Stomach (tissue), 9 donors: ENCODE data around the gene UHRF2. TPM values are rescaled to one million over a fixed set of nuclear protein-coding genes. Genes with fewer than 3 reads are reported as not detected.

Experiments
- DNase-seq, 2 donors: peaks; one replicate each; pipeline versions ENCODE4 v3.0.0 to v3.0.0-alpha.2; 2013 to 2019
- H3K27ac ChIP-seq, 5 donors: fragments of 200-600 bp in 4 of 5; sonication (generic) in 4 of 5; one replicate each; pipeline ENCODE4 v1.5.1; 2013 to 2019; ENCODE audit warnings: mild to moderate bottlenecking in 1 of 5, moderate library complexity in 1 of 5
- H3K27me3 ChIP-seq, 3 donors: fragments of 200-600 bp; sonication (generic); one replicate each; pipeline ENCODE4 v1.5.1; 2017 to 2019; ENCODE audit warnings: mixed run types in 1 of 3
- H3K36me3 ChIP-seq, 4 donors: fragments of 200-600 bp; sonication (generic); 1 replicate in 3 of 4; 2 replicates in 1 of 4; pipeline ENCODE4 v1.5.1; 2016 to 2019
- H3K4me1 ChIP-seq, 4 donors: fragments of 200-600 bp; sonication (generic); one replicate each; pipeline ENCODE4 v1.5.1; 2016 to 2019
- H3K4me3 ChIP-seq, 4 donors: fragments of 200-600 bp; sonication (generic) in 3 of 4; one replicate each; pipeline ENCODE4 v1.5.1; 2016 to 2019; ENCODE audit warnings: mild to moderate bottlenecking in 1 of 4
- H3K9me3 ChIP-seq, 4 donors: fragments of 200-600 bp; sonication (generic); one replicate each; pipeline ENCODE4 v1.5.1; 2016 to 2019
- CTCF ChIP-seq, 7 experiments: fragments of 450-650 bp in 4 of 7; fragments of 200-600 bp in 3 of 7; sonication (generic) in 3 of 7; IDR thresholded peaks; one replicate each; pipeline ENCODE4 v1.5.1; 2016 to 2019; ENCODE audit warnings: antibody characterized with exemption in 7 of 7, control low read depth in 2 of 7, mild to moderate bottlenecking in 1 of 7
- EP300 ChIP-seq: sonication (generic); formaldehyde crosslinking; IDR thresholded peaks from one replicate; pipeline ENCODE4 v1.6.1; 2017; ENCODE audit warnings: antibody characterized with exemption
- POLR2A ChIP-seq, 4 donors: fragments of 450-650 bp; IDR thresholded peaks; one replicate each; pipeline ENCODE4 v1.6.1; 2016; ENCODE audit warnings: antibody characterized with exemption in 4 of 4, control low read depth in 2 of 4, mild to moderate bottlenecking in 1 of 4, moderate library complexity in 1 of 4
- POLR2AphosphoS5 ChIP-seq, 3 donors: sonication (generic); formaldehyde crosslinking; IDR thresholded peaks; one replicate each; pipeline ENCODE4 v1.6.1; 2016; ENCODE audit warnings: antibody characterized with exemption in 3 of 3
- WGBS, 5 donors: extraction: QIAGEN DNeasy Blood & Tissue Kit in 3 of 5; methylation state at CpG; one replicate each; pipeline versions ENCODE4 v1.1.5 to v1.1.7; 2013 to 2018; 5-methylcytosine and 5-hydroxymethylcytosine counted together
- intact Hi-C: fragments of 100-400 bp; cut with DNase I; formaldehyde crosslinking; loops from one replicate; pipeline ENCODE4 v1.15.1; 2023; ENCODE audit warnings: low total_unique reads
- polyA plus RNA-seq, 3 donors: library from polyadenylated mRNA; stranded (reverse); fragments of 200-250 nt; gene quantifications; one replicate each; pipeline ENCODE4 v1.2.3, GENCODE V29; 2013
- total RNA-seq, 5 donors: library from RNA; depleted of rRNA; stranded (reverse); fragments of >200 nt; gene quantifications; one replicate each; pipeline versions ENCODE4 v1.1.0 to v1.2.3, GENCODE V29; 2014 to 2016
- donor health status: healthy with polysubstance abuse.
- donor health status: Bipolar disorder and iron deficiency.
- donor health status: healthy.

Gene UHRF2
- total and polyA plus RNA-seq, 8 donors: 9.4 to 114 (median 49.3) TPM

GRCh38 chr9:6418764-6419163 lies 5.8 kb downstream of the UHRF2 start:
- intact Hi-C loops: no loop called here
- H3K4me3 ChIP-seq: no peak overlapping the region
- TF ChIP-seq CTCF (IDR thresholded peaks at IDR 0.05): no peak
- TF ChIP-seq POLR2A (IDR thresholded peaks at IDR 0.05): no peak
- TF ChIP-seq POLR2AphosphoS5 (IDR thresholded peaks at IDR 0.05): no peak
- TF ChIP-seq EP300: no peak
- H3K36me3 ChIP-seq: peaks cover 0 to 14% (median 10%) of the 10 kb centered on the region in 4 donors
- no peak overlapping the region for H3K27ac ChIP-seq
- H3K4me1 ChIP-seq: peaks cover 17 to 76% (median 48%) of the 10 kb centered on the region in 4 donors
- WGBS, 5 donors: 78 to 90% (median 84%) methylated on average over 3 of the region's 3 CpGs
- no peaks in the 10 kb centered on the region for H3K9me3 ChIP-seq
- no peaks in the 10 kb centered on the region for H3K27me3 ChIP-seq
- no peak for DNase-seq

- Histone ChIP-seq H3K27ac (no peak overlapping the region), H3K36me3 (peaks cover 0 to 17% (median 13%) of the 10 kb centered on the region in 4 donors), H3K9me3 (no peaks in the 10 kb centered on the region), H3K27me3 (no peaks in the 10 kb centered on the region), H3K4me1 (peaks cover 0 to 68% (median 32%) of the 10 kb centered on the region in 4 donors), H3K4me3 (no peak overlapping the region)
- intact Hi-C loops: no loop called here
- no peak for DNase-seq
- no peak for TF ChIP-seq POLR2AphosphoS5 (IDR thresholded peaks at IDR 0.05)
- TF ChIP-seq POLR2A (IDR thresholded peaks at IDR 0.05): no peak
- WGBS, 5 donors: 41 to 54% (median 48%) methylated on average over 1 of the region's 1 CpG
Observed at GRCh38 chr9:6424940-6425339, 11.9 kb downstream of the UHRF2 start.

- WGBS, 5 donors: 74 to 84% (median 77%) methylated on average over 2 of the region's 2 CpGs
- Histone ChIP-seq H3K27ac (no peak overlapping the region), H3K36me3 (peaks cover 0 to 17% (median 13%) of the 10 kb centered on the region in 4 donors), H3K27me3 (no peaks in the 10 kb centered on the region), H3K9me3 (no peaks in the 10 kb centered on the region), H3K4me3 (no peak overlapping the region), H3K4me1 (peaks cover 10 to 74% (median 40%) of the 10 kb centered on the region in 4 donors)
- TF ChIP-seq EP300: no peak
- TF ChIP-seq POLR2A (IDR thresholded peaks at IDR 0.05): no peak
- no peak for TF ChIP-seq CTCF (IDR thresholded peaks at IDR 0.05)
- TF ChIP-seq POLR2AphosphoS5 (IDR thresholded peaks at IDR 0.05): no peak
- no peak for DNase-seq
- intact Hi-C loops: no loop called here
Observed at GRCh38 chr9:6426117-6426516, 13.1 kb downstream of the UHRF2 start.

- no peak for DNase-seq
- WGBS, 5 donors: 82 to 88% (median 86%) methylated on average over 11 of the region's 11 CpGs
- H3K27me3 ChIP-seq: no peaks in the 10 kb centered on the region
- intact Hi-C loops: no loop called here
- no peaks in the 10 kb centered on the region for H3K9me3 ChIP-seq
- no peak overlapping the region for H3K4me3 ChIP-seq
- peaks cover 0 to 10% (median 2%) of the 10 kb centered on the region in 4 donors for H3K36me3 ChIP-seq
- TF ChIP-seq POLR2AphosphoS5 (IDR thresholded peaks at IDR 0.05): no peak
- TF ChIP-seq CTCF (IDR thresholded peaks at IDR 0.05): no peak
- no peak for TF ChIP-seq POLR2A (IDR thresholded peaks at IDR 0.05)
- TF ChIP-seq EP300: no peak
- H3K4me1 ChIP-seq: peaks cover 16 to 79% (median 52%) of the 10 kb centered on the region in 4 donors
- H3K27ac ChIP-seq: peak overlapping the region in 2 of 5 donors; percentile 28 to 39
Observed at GRCh38 chr9:6428940-6429889, 16.2 kb downstream of the UHRF2 start.
